Measurements from ENCODE around the gene ZNF654. TPM values are rescaled to one million over a fixed set of nuclear protein-coding genes. Genes with fewer than 3 reads are reported as not detected.

ZNF654 gene
- total RNA-seq, 1 donor from 2014 or later, result 11.8 TPM

DNA sequence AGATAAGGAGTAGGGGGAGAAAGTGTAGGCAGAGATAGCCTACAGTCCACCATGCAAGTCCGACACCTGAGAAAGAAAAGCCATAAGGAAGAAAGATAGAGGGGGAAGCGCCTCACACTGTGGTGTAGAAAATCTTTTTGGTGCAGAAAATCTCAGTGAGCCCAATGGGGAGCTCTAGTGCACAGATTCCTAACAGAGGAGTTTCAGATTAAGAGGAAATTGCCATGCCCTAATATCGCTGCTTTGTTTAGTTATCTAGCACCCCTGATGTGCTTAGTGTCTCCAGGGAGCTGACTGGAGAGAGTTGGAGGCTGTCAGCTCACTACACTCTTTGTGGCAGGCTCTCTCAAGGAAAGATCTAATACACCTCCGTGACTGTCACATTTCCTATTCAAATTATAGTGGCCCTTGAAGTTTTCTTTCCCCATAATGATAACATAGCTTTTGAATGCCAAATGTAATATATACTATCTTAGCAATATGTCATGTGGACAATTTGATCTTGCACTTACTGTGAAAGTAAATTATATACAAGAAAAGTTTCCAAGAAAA, 34.0 kb upstream of the ZNF654 start:
- H3K9me3 Mint-ChIP-seq (ENCODE audit: unreplicated experiment), result no peaks in the 10 kb centered on the region
- TF ChIP-seq, protein P1, sequence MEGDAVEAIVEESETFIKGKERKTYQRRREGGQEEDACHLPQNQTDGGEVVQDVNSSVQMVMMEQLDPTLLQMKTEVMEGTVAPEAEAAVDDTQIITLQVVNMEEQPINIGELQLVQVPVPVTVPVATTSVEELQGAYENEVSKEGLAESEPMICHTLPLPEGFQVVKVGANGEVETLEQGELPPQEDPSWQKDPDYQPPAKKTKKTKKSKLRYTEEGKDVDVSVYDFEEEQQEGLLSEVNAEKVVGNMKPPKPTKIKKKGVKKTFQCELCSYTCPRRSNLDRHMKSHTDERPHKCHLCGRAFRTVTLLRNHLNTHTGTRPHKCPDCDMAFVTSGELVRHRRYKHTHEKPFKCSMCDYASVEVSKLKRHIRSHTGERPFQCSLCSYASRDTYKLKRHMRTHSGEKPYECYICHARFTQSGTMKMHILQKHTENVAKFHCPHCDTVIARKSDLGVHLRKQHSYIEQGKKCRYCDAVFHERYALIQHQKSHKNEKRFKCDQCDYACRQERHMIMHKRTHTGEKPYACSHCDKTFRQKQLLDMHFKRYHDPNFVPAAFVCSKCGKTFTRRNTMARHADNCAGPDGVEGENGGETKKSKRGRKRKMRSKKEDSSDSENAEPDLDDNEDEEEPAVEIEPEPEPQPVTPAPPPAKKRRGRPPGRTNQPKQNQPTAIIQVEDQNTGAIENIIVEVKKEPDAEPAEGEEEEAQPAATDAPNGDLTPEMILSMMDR (IDR thresholded peaks at IDR 0.05; ENCODE audit: partially characterized antibody, unreplicated experiment), result no peak
- H3K27ac Mint-ChIP-seq (ENCODE audit: unreplicated experiment), result no peak overlapping the region
- no peaks in the 10 kb centered on the region for H3K27me3 Mint-ChIP-seq (ENCODE audit: unreplicated experiment)
- no peaks in the 10 kb centered on the region for H3K4me1 Mint-ChIP-seq (ENCODE audit: low read depth, unreplicated experiment)
- H3K4me3 Mint-ChIP-seq (ENCODE audit: unreplicated experiment), result no peak overlapping the region
- no peak for DNase-seq
- H3K36me3 Mint-ChIP-seq (ENCODE audit: unreplicated experiment), result no peaks in the 10 kb centered on the region

DNA sequence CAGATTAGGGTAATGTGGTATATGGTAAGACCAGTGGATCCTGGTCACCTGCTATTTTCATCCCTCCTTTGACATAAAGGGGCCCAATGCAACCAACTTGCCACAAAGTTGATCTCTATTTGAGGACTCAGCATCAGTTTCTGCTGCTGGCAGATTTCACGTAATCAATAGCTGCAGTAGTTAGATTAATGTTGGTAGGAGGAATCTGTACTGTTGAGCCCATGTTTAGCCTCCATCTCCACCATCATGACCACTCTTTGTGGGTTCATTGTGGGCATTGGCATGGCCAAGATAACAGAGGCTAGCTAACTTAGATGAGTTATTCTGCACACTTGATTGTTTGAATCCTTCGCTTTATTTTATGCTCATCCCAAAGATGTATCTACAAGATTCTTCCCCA, 30.2 kb upstream of the ZNF654 start:
- no peak overlapping the region for H3K27ac Mint-ChIP-seq (ENCODE audit: unreplicated experiment)
- no peaks in the 10 kb centered on the region for H3K36me3 Mint-ChIP-seq (ENCODE audit: unreplicated experiment)
- H3K9me3 Mint-ChIP-seq (ENCODE audit: unreplicated experiment), result no peaks in the 10 kb centered on the region
- TF ChIP-seq, protein P1 (IDR thresholded peaks at IDR 0.05; ENCODE audit: partially characterized antibody, unreplicated experiment), result no peak
- H3K27me3 Mint-ChIP-seq (ENCODE audit: unreplicated experiment), result peaks cover 2% of the 10 kb centered on the region
- H3K4me1 Mint-ChIP-seq (ENCODE audit: low read depth, unreplicated experiment), result no peaks in the 10 kb centered on the region
- no peak overlapping the region for H3K4me3 Mint-ChIP-seq (ENCODE audit: unreplicated experiment)
- no peak for DNase-seq

DNA sequence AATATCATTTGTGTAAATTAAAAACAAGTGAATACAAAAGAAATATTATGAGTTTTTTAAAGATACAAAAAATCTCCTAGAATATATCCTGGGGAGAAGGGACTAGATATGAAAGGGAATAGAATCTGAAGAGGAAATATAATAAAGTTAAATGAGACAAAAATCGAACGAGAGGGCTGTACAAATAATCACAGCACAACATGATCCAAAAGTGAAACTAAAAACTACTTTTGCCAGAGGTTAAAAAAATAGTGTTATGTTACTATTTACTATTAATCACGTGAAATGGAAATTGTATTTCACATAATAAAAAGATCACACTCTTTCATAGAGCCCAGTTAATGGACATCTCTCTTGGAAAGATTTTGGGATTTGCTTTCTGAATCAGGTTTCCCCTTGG, 28.8 kb upstream of the ZNF654 start:
- H3K4me1 Mint-ChIP-seq (ENCODE audit: low read depth, unreplicated experiment), result no peaks in the 10 kb centered on the region
- peaks cover 2% of the 10 kb centered on the region for H3K27me3 Mint-ChIP-seq (ENCODE audit: unreplicated experiment)
- TF ChIP-seq, protein P1 (IDR thresholded peaks at IDR 0.05; ENCODE audit: partially characterized antibody, unreplicated experiment), result no peak
- H3K4me3 Mint-ChIP-seq (ENCODE audit: unreplicated experiment), result no peak overlapping the region
- H3K27ac Mint-ChIP-seq (ENCODE audit: unreplicated experiment), result no peak overlapping the region
- H3K36me3 Mint-ChIP-seq (ENCODE audit: unreplicated experiment), result no peaks in the 10 kb centered on the region
- no peaks in the 10 kb centered on the region for H3K9me3 Mint-ChIP-seq (ENCODE audit: unreplicated experiment)
- DNase-seq, result no peak

DNA sequence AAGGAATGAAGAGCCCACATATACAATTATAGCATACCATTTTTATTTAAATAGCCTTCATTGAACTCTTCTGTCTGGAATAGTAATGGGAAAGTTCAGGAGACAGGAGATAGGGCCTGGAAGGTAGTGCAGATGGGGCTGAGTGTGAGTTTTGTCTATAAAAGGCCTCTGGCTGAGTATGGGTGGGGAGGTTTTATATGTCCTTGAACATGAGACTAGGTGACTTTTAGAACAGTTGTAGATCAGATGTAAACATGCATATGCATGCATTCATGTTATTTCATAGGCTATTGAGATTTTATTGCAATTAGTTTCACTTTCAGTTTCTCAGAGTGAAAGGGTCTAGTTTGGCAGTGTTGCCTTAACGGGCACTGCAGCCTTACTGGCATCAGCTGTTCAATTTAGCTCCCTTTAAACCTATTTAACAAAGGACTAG, 27.4 kb upstream of the ZNF654 start:
- no peak overlapping the region for H3K27ac Mint-ChIP-seq (ENCODE audit: unreplicated experiment)
- H3K36me3 Mint-ChIP-seq (ENCODE audit: unreplicated experiment), result no peaks in the 10 kb centered on the region
- H3K4me3 Mint-ChIP-seq (ENCODE audit: unreplicated experiment), result no peak overlapping the region
- no peak for DNase-seq
- peaks cover 2% of the 10 kb centered on the region for H3K27me3 Mint-ChIP-seq (ENCODE audit: unreplicated experiment)
- H3K9me3 Mint-ChIP-seq (ENCODE audit: unreplicated experiment), result no peaks in the 10 kb centered on the region
- TF ChIP-seq, protein P1 (IDR thresholded peaks at IDR 0.05; ENCODE audit: partially characterized antibody, unreplicated experiment), result no peak
- no peaks in the 10 kb centered on the region for H3K4me1 Mint-ChIP-seq (ENCODE audit: low read depth, unreplicated experiment)

DNA sequence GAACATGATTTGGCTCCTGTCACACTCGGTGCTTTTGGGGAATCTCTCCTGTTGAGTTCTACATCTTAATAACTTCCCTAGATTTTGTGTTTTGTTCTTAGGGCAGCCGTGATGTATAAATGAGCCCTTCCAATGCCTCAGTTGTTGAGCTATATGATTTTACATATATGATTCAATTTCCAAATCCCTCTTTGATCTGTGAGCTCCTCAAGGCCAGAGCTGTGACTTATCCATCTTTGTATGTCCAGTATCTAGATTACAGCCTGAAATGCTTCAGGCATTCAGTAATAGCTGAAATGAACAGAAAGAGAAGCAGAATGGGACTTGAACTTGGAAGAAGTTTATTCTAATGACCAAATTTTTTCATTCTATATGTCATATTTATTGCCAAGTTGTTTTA, 26.8 kb upstream of the ZNF654 start:
- peaks cover 2% of the 10 kb centered on the region for H3K27me3 Mint-ChIP-seq (ENCODE audit: unreplicated experiment)
- TF ChIP-seq, protein P1 (IDR thresholded peaks at IDR 0.05; ENCODE audit: partially characterized antibody, unreplicated experiment), result no peak
- no peak overlapping the region for H3K27ac Mint-ChIP-seq (ENCODE audit: unreplicated experiment)
- H3K4me1 Mint-ChIP-seq (ENCODE audit: low read depth, unreplicated experiment), result no peaks in the 10 kb centered on the region
- no peaks in the 10 kb centered on the region for H3K9me3 Mint-ChIP-seq (ENCODE audit: unreplicated experiment)
- no peak for DNase-seq
- H3K4me3 Mint-ChIP-seq (ENCODE audit: unreplicated experiment), result no peak overlapping the region
- H3K36me3 Mint-ChIP-seq (ENCODE audit: unreplicated experiment), result no peaks in the 10 kb centered on the region

All from glutamatergic neuron (in vitro differentiated cells).